Liver (tissue), 3 donors: ENCODE data around the gene GPR68.

Experiments
- NR2F2 ChIP-seq: IDR thresholded peaks from 2 replicates; pipeline ENCODE4 v1.6.1; 2016; ENCODE audit warnings: antibody characterized with exemption
- TAF1 ChIP-seq: conservative IDR thresholded peaks from 2 replicates; pipeline ENCODE4 v1.6.1; 2016; ENCODE audit warnings: antibody characterized with exemption, mild to moderate bottlenecking
- TF ChIP-seq, protein P1 (sequence below): fragments of 150-350 bp; IDR thresholded peaks from 2 replicates; pipeline ENCODE4 v1.5.1; 2017; ENCODE audit warnings: improper control_type of control experiment, low read depth, low read length; ENCODE audit not compliant: missing input control
- donor health status: healthy.
- donor health status: healthy.

DNA sequence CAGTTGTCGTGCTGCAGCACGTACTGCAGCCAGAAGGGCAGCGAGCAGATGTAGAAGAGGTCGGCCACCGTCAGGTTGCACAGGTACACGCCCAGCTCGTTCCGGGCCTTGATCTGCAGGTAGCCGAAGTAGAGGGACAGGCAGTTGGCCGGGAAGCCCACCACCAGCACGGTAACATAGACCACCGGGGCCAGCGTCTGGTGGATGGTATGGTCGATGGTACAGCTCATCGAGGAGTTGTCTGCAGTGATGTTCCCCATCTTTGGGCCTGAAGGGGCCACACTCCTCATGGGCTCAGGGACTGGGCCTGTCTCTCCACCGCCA, 9.8 kb downstream of the GPR68 start:
- TF ChIP-seq TAF1: no peak
- TF ChIP-seq, protein P1, sequence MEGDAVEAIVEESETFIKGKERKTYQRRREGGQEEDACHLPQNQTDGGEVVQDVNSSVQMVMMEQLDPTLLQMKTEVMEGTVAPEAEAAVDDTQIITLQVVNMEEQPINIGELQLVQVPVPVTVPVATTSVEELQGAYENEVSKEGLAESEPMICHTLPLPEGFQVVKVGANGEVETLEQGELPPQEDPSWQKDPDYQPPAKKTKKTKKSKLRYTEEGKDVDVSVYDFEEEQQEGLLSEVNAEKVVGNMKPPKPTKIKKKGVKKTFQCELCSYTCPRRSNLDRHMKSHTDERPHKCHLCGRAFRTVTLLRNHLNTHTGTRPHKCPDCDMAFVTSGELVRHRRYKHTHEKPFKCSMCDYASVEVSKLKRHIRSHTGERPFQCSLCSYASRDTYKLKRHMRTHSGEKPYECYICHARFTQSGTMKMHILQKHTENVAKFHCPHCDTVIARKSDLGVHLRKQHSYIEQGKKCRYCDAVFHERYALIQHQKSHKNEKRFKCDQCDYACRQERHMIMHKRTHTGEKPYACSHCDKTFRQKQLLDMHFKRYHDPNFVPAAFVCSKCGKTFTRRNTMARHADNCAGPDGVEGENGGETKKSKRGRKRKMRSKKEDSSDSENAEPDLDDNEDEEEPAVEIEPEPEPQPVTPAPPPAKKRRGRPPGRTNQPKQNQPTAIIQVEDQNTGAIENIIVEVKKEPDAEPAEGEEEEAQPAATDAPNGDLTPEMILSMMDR: no peak
- TF ChIP-seq NR2F2: no peak
